K562 (cell line): ENCODE results near the gene UBL3. TPM values are rescaled to one million over a fixed set of nuclear protein-coding genes. Genes with fewer than 3 reads are reported as not detected.

ENCODE experiments used
- ATAC-seq: fragments of 200-7000 bp; cut with Tn5 transposase; 3 replicates; pipeline ENCODE4 v1.9.1; 2020; ENCODE audit warnings: moderate library complexity
- BruUV-seq: library from RNA; stranded (reverse); fragments of 400-500 nt; replicated peaks from 2 replicates; lab custom pipeline; 2021; lab: Mats Ljungman, UMichigan
- CTCF ChIA-PET: fragments of 300-600 bp; formaldehyde crosslinking; extraction: SDS; loops from one replicate; lab custom pipeline; 2021; ENCODE audit warnings: low intra/inter-chr PET ratio; lab: Yijun Ruan, JAX
- POLR2A ChIA-PET: fragments of 300-600, 350-650 bp; sonication (Branson Sonifier 250); formaldehyde crosslinking; extraction: SDS; loops from one replicate; lab custom pipeline; 2021; ENCODE audit warnings: antibody characterized with exemption, inconsistent platforms; lab: Yijun Ruan, JAX
- DNase-seq, 4 experiments: peaks; one replicate each; pipeline versions ENCODE4 v3.0.0 to v3.0.0-alpha.2; 2011 to 2018; ENCODE audit warnings: low spot score in 3 of 4, mixed read lengths in 3 of 4; ENCODE audit errors: extremely low read depth in 1 of 4
- FAIRE-seq: peaks from 2 replicates; lab custom pipeline; 2011; peaks lifted over from hg19 to GRCh38; lab: Jason Lieb, UNC
- H2AFZ ChIP-seq: 2 replicates; pipeline ENCODE4 v1.6.0; 2011; ENCODE audit warnings: low read depth, low read length, control low read depth, inconsistent platforms
- H3K27ac ChIP-seq: fragments of 200-600 bp; 3 replicates; pipeline ENCODE4 v1.8.0; 2011; ENCODE audit warnings: low read depth, mild to moderate bottlenecking, control low read depth, inconsistent platforms, low read length, moderate library complexity, mixed read lengths; ENCODE audit errors: extremely low read depth
- H3K27me3 ChIP-seq, 2 experiments: fragments of 300-600 bp in 1 of 2; 2 replicates in 1 of 2; 3 replicates in 1 of 2; pipeline versions ENCODE4 v1.6.0 to v1.8.0; 2011; ENCODE audit warnings: inconsistent platforms in 2 of 2, low read length in 2 of 2, mild to moderate bottlenecking in 1 of 2, mixed read lengths in 1 of 2, moderate library complexity in 1 of 2; ENCODE audit not compliant: control insufficient read depth in 2 of 2, insufficient read depth in 2 of 2
- H3K36me3 ChIP-seq: fragments of 300-600 bp; 3 replicates; pipeline ENCODE4 v1.8.0; 2011; ENCODE audit warnings: mild to moderate bottlenecking, low read length, inconsistent platforms; ENCODE audit not compliant: control insufficient read depth, insufficient read depth
- H3K4me1 ChIP-seq, 2 experiments: fragments of 200-600 bp in 1 of 2; replicated peaks in 1 of 2; 2 replicates in 1 of 2; 3 replicates in 1 of 2; pipeline versions ENCODE4 v1.5.1 to v1.8.0; 2011; ENCODE audit warnings: inconsistent platforms in 2 of 2, low read length in 2 of 2, mild to moderate bottlenecking in 1 of 2, mixed read lengths in 1 of 2, moderate library complexity in 1 of 2; ENCODE audit not compliant: control insufficient read depth in 2 of 2, insufficient read depth in 2 of 2
- H3K4me2 ChIP-seq: 2 replicates; pipeline ENCODE4 v1.6.1; 2011; ENCODE audit warnings: low read length, control low read depth, inconsistent platforms, mixed read lengths; ENCODE audit not compliant: insufficient read depth
- H3K4me3 ChIP-seq: fragments of 200-600 bp; sonication (generic), shearing (Covaris generic); 2 replicates; pipeline ENCODE4 v1.5.1; 2016; ENCODE audit warnings: control low read depth, inconsistent platforms
- H3K79me2 ChIP-seq: fragments of 200-600 bp; 3 replicates; pipeline ENCODE4 v1.8.0; 2011; ENCODE audit warnings: low read length, inconsistent platforms; ENCODE audit not compliant: control insufficient read depth, insufficient read depth
- H3K9ac ChIP-seq, 2 experiments: 2 replicates each; pipeline versions ENCODE4 v1.6.0 to v1.6.1; 2011; ENCODE audit warnings: low read depth in 2 of 2, low read length in 2 of 2, control low read depth in 1 of 2, inconsistent platforms in 1 of 2, mild to moderate bottlenecking in 1 of 2, mixed read lengths in 1 of 2; ENCODE audit not compliant: insufficient read depth in 1 of 2
- H3K9me1 ChIP-seq: one replicate; pipeline ENCODE4 v1.6.0; 2011; ENCODE audit warnings: inconsistent platforms, mild to moderate bottlenecking, low read length, moderate library complexity; ENCODE audit not compliant: control insufficient read depth, insufficient read depth
- H3K9me3 ChIP-seq: replicated peaks from 2 replicates; pipeline ENCODE4 v1.5.1; 2011; ENCODE audit warnings: low read depth, low read length, inconsistent platforms; ENCODE audit not compliant: control insufficient read depth, insufficient read depth
- H4K20me1 ChIP-seq: replicated peaks from 2 replicates; pipeline ENCODE4 v1.6.1; 2011; ENCODE audit warnings: low read length, inconsistent platforms, mixed read lengths; ENCODE audit not compliant: control insufficient read depth, insufficient read depth
- EGR1 ChIP-seq: fragments of 450-650 bp; conservative IDR thresholded peaks from 2 replicates; pipeline ENCODE4 v1.6.1; 2017; ENCODE audit warnings: mild to moderate bottlenecking
- MCM3 ChIP-seq: fragments of 450-650 bp; IDR thresholded peaks from 2 replicates; pipeline ENCODE4 v1.6.1; 2016
- RB1 ChIP-seq: fragments of 450-650 bp; IDR thresholded peaks from 2 replicates; pipeline ENCODE4 v1.6.1; 2017; ENCODE audit warnings: low read depth, mild to moderate bottlenecking
- TCFL5 ChIP-seq: fragments of 250-450 bp; sonication (Bioruptor Pico); conservative IDR thresholded peaks from 2 replicates; pipeline ENCODE4 v1.6.1; 2021; ENCODE audit warnings: mild to moderate bottlenecking, moderate library complexity, matching md5 sums
- THRAP3 ChIP-seq: fragments of 450-650 bp; IDR thresholded peaks from 2 replicates; pipeline ENCODE4 v1.6.1; 2016; ENCODE audit warnings: mild to moderate bottlenecking, inconsistent platforms, borderline replicate concordance
- ZNF707 ChIP-seq: fragments of 250-450 bp; sonication (Bioruptor Pico); conservative IDR thresholded peaks from 2 replicates; pipeline ENCODE4 v1.8.0; 2022; ENCODE audit warnings: inconsistent platforms, mild to moderate bottlenecking, moderate library complexity
- ZNF764 ChIP-seq: fragments of 250-450 bp; sonication (Bioruptor Pico); IDR thresholded peaks from 2 replicates; pipeline ENCODE4 v1.4.0; 2020; ENCODE audit warnings: low read depth, mild to moderate bottlenecking, moderate library complexity
- WGBS: fragments of 100-300 bp; shearing (Covaris generic); methylation state at CpG from one replicate; pipeline ENCODE4 v1.1.6; 2016; ENCODE audit warnings: low coverage, mixed read lengths; ENCODE audit not compliant: insufficient coverage; ENCODE audit errors: missing lambda C conversion rate; 5-methylcytosine and 5-hydroxymethylcytosine counted together
- in situ Hi-C: fragments of 300-500 bp; cut with MboI; formaldehyde crosslinking; loops from 4 replicates; pipeline ENCODE4 v1.15.0; 2018; ENCODE audit warnings: inconsistent platforms, mixed read lengths
- intact Hi-C: fragments of 100-400 bp; cut with micrococcal nuclease; formaldehyde crosslinking; loops from 2 replicates; pipeline ENCODE4 v1.14.2; 2022
- polyA plus RNA-seq, 8 experiments: library from polyadenylated mRNA; depleted of rRNA in 4 of 8; stranded (reverse) in 5 of 8; unstranded in 3 of 8; fragments of >200 nt; fragmentation: Nextera tagmentation in 2 of 8; fragmentation: Illumina TruSeq in 1 of 8; extraction: Ambion mirVana in 2 of 8; extraction: Trizol in 1 of 8; gene quantifications; 2 replicates each; pipeline versions ENCODE4 v1.2.1 to v1.2.3, GENCODE V29; 2011 to 2014; ENCODE audit warnings: inconsistent platforms in 1 of 8, missing spikeins in 1 of 8
- total RNA-seq, 7 experiments: library from RNA; depleted of rRNA in 6 of 7; stranded (reverse); fragments of >200 nt in 6 of 7; fragmentation: Illumina TruSeq in 2 of 7; extraction: Trizol in 2 of 7; gene quantifications; 2 replicates each; pipeline versions ENCODE4 v1.2.1 to v1.2.3, GENCODE V29; 2011 to 2021; ENCODE audit warnings: low replicate concordance in 1 of 7

Gene UBL3
- total and polyA plus RNA-seq, 9 of the 15 experiments (the other 6 are each of a cell fraction or from before 2014, with no cell fraction given) = 0.64 to 2.4 (median 1.8) TPM

DNA sequence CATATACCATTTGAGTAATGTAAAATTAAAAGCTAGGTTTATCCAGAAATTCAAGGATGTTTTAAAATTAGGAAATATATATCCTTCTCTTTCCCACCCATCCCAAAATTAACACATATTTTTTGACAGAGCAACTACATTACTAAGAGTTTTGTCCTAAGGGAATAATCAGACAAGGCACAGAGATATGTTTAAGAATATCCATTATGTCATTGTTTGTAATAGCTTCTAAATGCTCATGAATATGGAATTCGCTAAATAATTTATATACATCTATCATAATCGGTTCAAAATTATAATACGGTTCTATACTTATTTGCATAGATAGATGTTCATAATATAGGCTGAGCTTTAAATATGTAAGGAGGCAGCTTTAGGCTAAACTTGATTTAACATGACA lies 9.8 kb downstream of the UBL3 start (continued):
- TF ChIP-seq TCFL5 (CRISPR knock-in tag) = no peak
- TF ChIP-seq EGR1 = no peak
- TF ChIP-seq RB1 = no peak

DNA sequence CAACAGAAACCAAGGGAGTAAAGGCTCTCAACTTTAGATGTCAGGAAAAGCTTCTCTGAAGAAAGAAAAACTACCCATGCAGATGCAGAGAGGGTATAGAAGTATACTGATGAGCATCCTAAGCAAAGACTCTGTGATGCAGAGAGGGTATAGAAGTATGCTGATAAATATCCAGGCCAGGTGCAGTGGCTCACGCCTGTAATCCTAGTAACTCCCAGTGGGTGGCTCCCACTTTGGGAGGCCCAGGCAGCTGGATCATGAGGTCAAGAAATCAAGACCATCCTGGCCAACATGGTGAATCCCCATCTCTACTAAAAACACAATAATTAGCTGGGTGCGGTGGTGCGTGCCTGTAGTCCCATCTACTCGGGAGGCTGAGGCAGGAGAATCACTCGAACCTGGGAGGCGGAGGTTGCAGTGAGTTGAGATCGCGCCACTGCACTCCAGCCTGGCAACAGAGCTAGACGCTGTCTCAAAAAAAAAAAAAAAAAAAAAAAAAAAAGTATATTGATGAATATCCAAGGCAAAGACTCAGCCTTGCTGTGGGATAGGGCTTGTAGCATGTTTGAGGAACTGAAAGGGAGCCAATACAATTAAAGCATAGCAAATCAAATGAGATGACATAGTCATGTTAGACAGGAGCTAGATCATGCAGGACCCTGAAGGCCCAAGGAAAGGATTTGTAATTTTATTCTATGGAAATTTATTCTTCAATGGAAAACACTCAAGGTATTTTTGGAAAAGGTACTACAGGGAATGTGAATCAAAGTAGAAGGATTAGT lies 14.9 kb downstream of the UBL3 start:
- POLR2A ChIA-PET = interaction anchor here (1.0 kb wide), 1 partner anchor 279 kb away, joined by 3 read pairs; no protein-coding TSS in a partner anchor
- no TSS peak for BruUV-seq
- DNase-seq = no peak

More for the DNA sequence above, 14.9 kb downstream of the UBL3 start:
- H3K27ac ChIP-seq = no peak overlapping the region
- FAIRE-seq (no peak), ATAC-seq (no peak)
- no peaks in the 10 kb centered on the region for H3K27me3 ChIP-seq
- no peak for TF ChIP-seq THRAP3
- no peak for TF ChIP-seq ZNF707 (CRISPR knock-in tag)
- no peak for TF ChIP-seq ZNF764 (CRISPR knock-in tag)
- TF ChIP-seq MCM3 = no peak
- no peak overlapping the region for H3K4me3 ChIP-seq
- no peaks in the 10 kb centered on the region for H4K20me1 ChIP-seq
- in situ Hi-C loops (no loop called here), intact Hi-C loops (no loop called here)
- H3K36me3 ChIP-seq = no peaks in the 10 kb centered on the region
- no peak overlapping the region for H3K4me2 ChIP-seq
- no peaks in the 10 kb centered on the region for H3K9me3 ChIP-seq
- CTCF ChIA-PET = no interaction called here
- H3K79me2 ChIP-seq = no peaks in the 10 kb centered on the region
- no peaks in the 10 kb centered on the region for H3K9me1 ChIP-seq
- H3K9ac ChIP-seq = no peak overlapping the region
- 44% methylated on average over 6 of the region's 9 CpGs for WGBS
- H3K4me1 ChIP-seq = no peaks in the 10 kb centered on the region
- no peak overlapping the region for H2AFZ ChIP-seq
